ENCODE measurements around the gene HDX.
"Not testable (repeated sequence)": the region's sequence is repeated elsewhere in the genome, so short reads cannot be mapped to it uniquely, and the experiment has no call there.

HDX gene

DNA sequence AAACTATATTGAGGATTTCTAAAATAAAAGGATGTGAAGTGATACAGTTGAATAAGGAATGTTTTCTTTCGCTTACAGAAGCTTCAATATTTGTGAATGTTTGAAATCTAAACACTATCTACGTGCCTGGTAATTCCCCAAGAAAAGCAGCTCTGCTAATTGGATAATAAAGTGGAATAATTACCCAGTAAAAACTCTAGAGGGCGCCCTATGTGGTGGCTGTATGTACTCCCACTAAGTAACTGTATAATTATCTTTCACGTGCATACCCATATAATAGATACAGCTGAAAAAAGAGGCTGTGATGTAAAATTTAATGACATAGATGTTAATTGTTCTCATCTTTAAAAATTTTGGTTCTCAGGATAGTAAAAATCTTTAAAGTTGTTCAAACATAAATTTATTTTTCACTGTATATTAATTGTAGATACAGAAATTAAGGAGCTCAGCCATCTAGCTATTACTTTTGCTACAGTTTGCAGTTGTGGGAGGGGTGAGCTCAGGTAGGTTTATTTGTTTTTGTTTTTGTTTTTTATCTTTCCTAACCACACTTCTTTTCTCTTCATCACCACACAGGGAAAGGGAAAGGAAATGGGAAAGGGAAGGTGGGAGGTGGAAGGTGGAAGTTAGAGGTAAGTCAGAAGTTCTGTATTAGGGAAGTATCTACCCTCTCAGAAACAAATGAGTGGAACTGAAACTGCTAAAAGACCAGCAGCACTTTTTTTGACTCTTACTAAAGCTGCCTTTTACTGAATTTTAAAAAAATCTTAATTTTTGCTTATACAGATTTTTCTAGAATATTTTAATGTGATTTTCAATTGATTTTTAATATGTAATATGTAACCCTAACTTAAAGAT lies 162.5 kb downstream of the HDX start:
- DNase-seq (ENCODE audit: low spot score), result no peak

DNA sequence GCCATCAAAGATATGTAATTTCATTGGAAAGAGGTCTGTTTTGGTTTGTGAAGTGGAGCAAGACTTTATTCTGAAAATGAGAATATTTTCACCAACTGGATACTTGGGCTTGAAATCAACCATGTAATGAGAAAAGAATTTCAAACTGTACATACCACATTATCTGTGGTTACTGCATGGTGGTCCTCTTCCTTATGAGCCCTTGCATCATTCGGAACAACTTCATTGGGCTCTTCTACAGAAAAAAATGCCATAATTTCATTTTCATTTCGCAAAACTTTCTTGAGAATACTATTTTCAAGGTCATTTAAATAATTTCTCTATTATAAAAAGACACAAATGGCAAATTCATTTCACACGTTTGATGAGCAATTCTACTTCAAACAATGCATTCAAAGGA lies 165.6 kb downstream of the HDX start:
- DNase-seq (ENCODE audit: low spot score), result no peak

DNA sequence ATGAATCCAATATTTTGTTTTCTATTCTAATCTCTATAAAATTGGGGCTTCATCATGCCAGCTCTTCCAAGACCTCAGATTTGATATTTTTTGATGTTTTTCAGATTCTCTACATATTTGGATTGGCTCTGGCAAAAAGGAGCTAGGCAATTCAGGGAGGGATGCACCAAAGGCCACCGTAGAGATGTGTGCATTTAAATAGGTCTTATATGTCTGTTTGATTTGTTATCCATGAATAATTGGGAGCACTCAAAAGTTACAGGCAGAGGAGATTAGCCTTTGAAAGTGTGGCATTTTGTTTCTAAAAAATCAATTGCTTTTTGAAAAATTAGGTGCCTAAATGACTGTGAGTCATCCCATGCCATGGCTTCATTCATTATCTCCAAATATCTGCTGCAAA lies 167.1 kb downstream of the HDX start:
- no peak for DNase-seq (ENCODE audit: low spot score)

DNA sequence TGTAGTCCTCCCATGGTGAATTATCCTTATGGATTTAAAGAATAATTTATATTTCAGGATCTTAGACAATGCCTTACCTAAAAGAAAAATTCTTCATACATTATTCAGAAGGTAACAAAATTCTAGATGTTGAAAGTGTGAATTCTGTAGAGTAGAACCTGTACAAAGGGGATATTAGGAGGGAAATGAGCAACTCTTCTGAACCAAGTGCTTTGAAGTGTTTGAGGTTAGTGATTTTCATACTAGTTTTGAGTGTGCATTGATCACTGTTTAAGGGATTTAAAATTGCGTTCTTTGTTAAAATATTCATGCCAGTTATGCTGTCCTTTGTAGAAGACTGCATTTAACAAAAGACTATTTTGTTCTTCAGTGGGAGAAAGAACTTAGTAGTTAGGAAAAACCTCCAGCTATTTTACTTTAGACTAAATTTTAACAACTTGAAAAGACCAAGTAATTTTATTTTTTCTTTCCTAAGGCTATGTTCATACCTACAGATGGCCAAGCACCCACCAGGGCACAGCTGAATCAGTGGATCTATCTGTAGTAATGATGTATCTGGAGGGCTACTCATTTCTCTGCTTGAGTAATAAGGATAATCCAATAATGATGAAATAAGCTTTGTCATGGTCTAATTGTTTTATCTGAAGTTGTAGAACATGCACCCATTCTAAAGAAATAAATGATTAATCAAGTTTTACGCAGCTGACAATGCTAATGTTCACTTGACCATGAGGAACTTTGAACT lies 180.0 kb downstream of the HDX start:
- DNase-seq (ENCODE audit: low spot score), result no peak

DNA sequence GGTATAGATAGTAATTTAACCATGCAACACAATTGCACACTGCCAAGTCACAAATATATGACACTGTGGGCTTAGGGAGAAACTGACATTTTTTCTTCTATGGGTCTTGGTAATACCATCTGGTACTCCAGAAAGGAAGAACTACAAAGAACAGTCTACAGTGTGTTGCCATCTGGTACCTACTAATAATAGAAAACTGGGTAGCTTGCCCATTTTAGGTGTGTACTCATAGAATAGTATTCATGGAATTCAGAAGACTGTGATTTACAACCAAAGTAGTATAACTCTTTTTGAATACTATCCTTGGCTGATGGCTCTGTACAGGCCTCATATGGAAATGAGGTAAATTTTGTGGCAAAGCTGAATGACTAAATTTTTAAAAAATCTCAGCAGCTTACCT lies 181.6 kb downstream of the HDX start:
- DNase-seq (ENCODE audit: low spot score), result no peak

DNA sequence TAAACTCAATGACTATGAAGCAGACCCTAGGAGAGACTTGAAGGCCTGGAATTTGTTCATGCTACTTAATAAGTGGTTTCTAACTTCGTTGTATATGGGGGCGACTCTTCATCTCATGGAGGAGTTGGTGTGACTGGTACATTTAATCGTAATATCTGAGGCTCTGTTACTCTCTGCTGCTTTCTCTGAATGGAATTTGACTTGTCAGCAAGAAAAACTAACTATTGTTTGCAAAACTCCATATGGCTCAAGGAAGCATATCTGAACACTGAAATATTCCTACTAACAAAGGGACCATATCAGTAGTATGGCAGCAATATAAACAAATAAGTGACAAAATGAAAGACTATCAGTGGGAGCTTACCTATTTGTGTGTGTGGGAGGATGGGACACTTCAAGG lies 182.2 kb downstream of the HDX start:
- DNase-seq (ENCODE audit: low spot score), result no peak

DNA sequence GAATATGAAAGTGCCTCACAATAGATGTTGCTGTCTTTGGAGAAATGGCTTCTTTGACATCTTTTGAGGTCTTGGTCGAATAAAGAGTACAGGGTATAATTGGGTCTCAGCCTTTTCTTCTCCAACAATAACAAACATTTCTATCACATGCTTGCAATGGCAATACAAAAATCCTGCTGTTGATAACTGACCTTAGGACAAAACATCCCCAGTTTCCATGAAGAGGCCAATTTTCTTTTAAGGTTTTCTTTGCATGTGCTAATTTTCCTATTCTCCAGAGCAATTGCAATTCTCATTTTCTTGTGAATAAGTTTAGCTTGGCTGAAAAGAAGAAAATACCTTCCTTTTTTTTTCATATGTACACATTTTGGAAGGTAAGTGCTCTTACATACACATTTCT lies 183.6 kb downstream of the HDX start:
- no peak for DNase-seq (ENCODE audit: low spot score)

DNA sequence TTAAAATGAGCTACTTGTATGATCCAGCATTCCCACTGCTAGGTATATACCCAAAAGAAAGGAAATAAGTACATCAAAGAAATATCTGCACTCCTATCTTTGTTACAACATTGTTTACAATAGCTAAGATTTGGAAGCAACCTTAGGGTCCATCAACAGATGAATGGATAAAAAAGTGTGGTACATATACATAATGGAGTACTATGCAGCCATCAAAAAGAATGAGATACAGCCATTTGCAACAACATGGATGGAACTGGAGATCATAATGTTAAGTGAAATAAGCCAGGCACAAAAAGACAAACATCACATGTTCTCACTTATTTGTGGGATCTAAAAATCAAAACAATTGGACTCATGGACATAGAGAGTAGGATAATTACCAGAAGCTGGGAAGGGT lies 186.3 kb downstream of the HDX start:
- not testable (repeated sequence) for DNase-seq (ENCODE audit: low spot score)
